Lung (tissue), 12 donors: ENCODE measurements around the gene RSPH9. TPM values are rescaled to one million over a fixed set of nuclear protein-coding genes. Genes with fewer than 3 reads are reported as not detected.

ENCODE experiments used
- ATAC-seq: fragments of 200-7000 bp; cut with Tn5 transposase; one replicate; pipeline ENCODE4 v1.9.1; 2020; ENCODE audit warnings: moderate number of reproducible peaks; ENCODE audit not compliant: insufficient read depth, low FRiP score
- DNase-seq, 3 donors: peaks; one replicate each; pipeline ENCODE4 v3.0.0-alpha.2; 2013 to 2017
- H3K27ac ChIP-seq, 2 donors: one replicate each; pipeline ENCODE4 v1.5.1; 2013; ENCODE audit warnings: mild to moderate bottlenecking in 2 of 2, moderate library complexity in 2 of 2, control low read depth in 1 of 2, inconsistent platforms in 1 of 2, low read depth in 1 of 2, low read length in 1 of 2
- H3K27me3 ChIP-seq, 3 donors: one replicate each; pipeline ENCODE4 v1.5.1; 2013; ENCODE audit warnings: low read length in 2 of 3; ENCODE audit not compliant: control insufficient read depth in 3 of 3, insufficient read depth in 3 of 3
- H3K36me3 ChIP-seq, 4 donors: one replicate each; pipeline ENCODE4 v1.5.1; 2013; ENCODE audit warnings: low read length in 4 of 4, mild to moderate bottlenecking in 1 of 4, moderate library complexity in 1 of 4; ENCODE audit not compliant: control insufficient read depth in 4 of 4, insufficient read depth in 4 of 4
- H3K4me1 ChIP-seq, 5 donors: one replicate each; pipeline ENCODE4 v1.5.1; 2013; ENCODE audit warnings: low read length in 5 of 5, mild to moderate bottlenecking in 2 of 5, moderate library complexity in 1 of 5; ENCODE audit not compliant: control insufficient read depth in 5 of 5, insufficient read depth in 5 of 5
- H3K4me3 ChIP-seq: one replicate; pipeline ENCODE4 v1.5.1; 2013; ENCODE audit warnings: mild to moderate bottlenecking, control low read depth, moderate library complexity
- H3K9ac ChIP-seq, 2 donors: one replicate each; pipeline ENCODE4 v1.5.1; 2013; ENCODE audit warnings: low read length in 2 of 2, control low read depth in 1 of 2; ENCODE audit not compliant: insufficient read depth in 1 of 2
- H3K9me3 ChIP-seq, 4 donors: one replicate each; pipeline ENCODE4 v1.5.1; 2013; ENCODE audit warnings: low read length in 3 of 4, mild to moderate bottlenecking in 1 of 4, moderate library complexity in 1 of 4; ENCODE audit not compliant: control insufficient read depth in 4 of 4, insufficient read depth in 3 of 4
- CTCF ChIP-seq: IDR thresholded peaks from 2 replicates; pipeline ENCODE4 v1.5.1; 2012; ENCODE audit warnings: mild to moderate bottlenecking; ENCODE audit errors: control extremely low read depth, extremely low read depth
- WGBS, 2 donors: extraction: QIAGEN DNeasy Blood & Tissue Kit; methylation state at CpG; one replicate each; pipeline ENCODE4 v1.1.7; 2013; 5-methylcytosine and 5-hydroxymethylcytosine counted together
- polyA plus RNA-seq, 2 donors: library from polyadenylated mRNA; stranded (reverse); fragments of 200-250 nt; gene quantifications; one replicate each; pipeline ENCODE4 v1.2.1, GENCODE V29; 2013
- total RNA-seq, 2 donors: library from RNA; depleted of rRNA in 1 of 2; stranded (reverse); fragments of >200 nt in 1 of 2; gene quantifications; one replicate each; pipeline ENCODE4 v1.2.1, GENCODE V29; 2014 to 2021
- donor health status: control.
- donor health status: control.
- donor health status: Bipolar disorder and iron deficiency.
- donor health status: healthy.
- donor health status: DM: yes; HTN: yes; CAD: no.

The RSPH9 gene
- total and polyA plus RNA-seq, 4 donors = 1.7 to 6.4 (median 4.6) TPM

- no peak overlapping the region for H3K27ac ChIP-seq
- no peak for TF ChIP-seq CTCF
- H3K4me3 ChIP-seq = no peak overlapping the region
- peaks cover 20 to 56% (median 35%) of the 10 kb centered on the region in 4 donors for H3K36me3 ChIP-seq
- peaks cover 0 to 30% (median 11%) of the 10 kb centered on the region in 5 donors for H3K4me1 ChIP-seq
- DNase-seq (no peak), ATAC-seq (no peak)
- H3K27me3 ChIP-seq = no peaks in the 10 kb centered on the region
- WGBS, 2 donors = 91 to 92% methylated on average over 7 of the region's 7 CpGs
- no peaks in the 10 kb centered on the region for H3K9me3 ChIP-seq
- H3K9ac ChIP-seq = no peak overlapping the region
Measured at GRCh38 chr6:43676962-43677606, 32.2 kb downstream of the RSPH9 start.

DNA sequence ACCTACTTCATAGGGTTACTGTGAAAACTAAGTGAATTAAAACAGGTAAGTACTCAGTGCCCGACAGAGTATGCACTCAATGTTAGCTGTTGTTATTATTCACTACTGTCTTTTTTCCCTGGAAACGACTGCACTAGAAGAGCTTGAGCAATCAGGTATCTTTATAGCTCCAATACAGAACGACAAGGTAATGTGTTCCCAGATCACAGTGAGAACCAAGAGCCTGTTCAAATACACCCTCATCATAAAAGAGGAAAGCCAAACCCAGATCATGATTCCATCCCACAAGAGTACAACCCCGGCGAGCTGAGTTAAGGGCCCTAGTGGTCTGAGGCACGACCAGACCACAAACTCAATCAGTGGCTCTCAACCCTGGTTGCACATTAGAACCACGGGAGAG lies 32.9 kb downstream of the RSPH9 start:
- Histone ChIP-seq H3K36me3 (peaks cover 23 to 53% (median 35%) of the 10 kb centered on the region in 4 donors), H3K9ac (no peak overlapping the region), H3K27me3 (no peaks in the 10 kb centered on the region), H3K4me3 (no peak overlapping the region), H3K9me3 (no peaks in the 10 kb centered on the region), H3K27ac (no peak overlapping the region), H3K4me1 (peaks cover 1 to 24% (median 9%) of the 10 kb centered on the region in 5 donors)
- no peak for TF ChIP-seq CTCF
- ATAC-seq = no peak
- WGBS, 2 donors = 90 to 91% methylated on average over 7 of the region's 7 CpGs
- DNase-seq = no peak

- ATAC-seq = no peak
- peaks cover 23 to 49% (median 35%) of the 10 kb centered on the region in 4 donors for H3K36me3 ChIP-seq
- no peaks in the 10 kb centered on the region for H3K27me3 ChIP-seq
- no peak for DNase-seq
- no peak overlapping the region for H3K9ac ChIP-seq
- H3K9me3 ChIP-seq = no peaks in the 10 kb centered on the region
- no peak overlapping the region for H3K4me3 ChIP-seq
- 90 to 96% methylated on average over 7 of the region's 7 CpGs for WGBS, 2 donors
- TF ChIP-seq CTCF = no peak
- H3K27ac ChIP-seq = no peak overlapping the region
- H3K4me1 ChIP-seq = peaks cover 1 to 24% (median 8%) of the 10 kb centered on the region in 5 donors
Measured at GRCh38 chr6:43678341-43678740, 33.5 kb downstream of the RSPH9 start.

GRCh38 chr6:43679057-43679456 lies 34.2 kb downstream of the RSPH9 start:
- H3K4me3 ChIP-seq = no peak overlapping the region
- WGBS, 2 donors = 94 to 99% methylated on average over 6 of the region's 6 CpGs
- DNase-seq (no peak), ATAC-seq (no peak)
- H3K27ac ChIP-seq = no peak overlapping the region
- H3K9ac ChIP-seq = no peak overlapping the region
- H3K9me3 ChIP-seq = no peaks in the 10 kb centered on the region
- TF ChIP-seq CTCF = no peak
- H3K27me3 ChIP-seq = no peaks in the 10 kb centered on the region
- H3K4me1 ChIP-seq = peaks cover 1 to 24% (median 7%) of the 10 kb centered on the region in 5 donors
- H3K36me3 ChIP-seq = peaks cover 23 to 43% (median 33%) of the 10 kb centered on the region in 4 donors
